Ectodermal cell (in vitro differentiated cells): Measurements from ENCODE around the gene MED22.
"Not testable (repeated sequence)": the region's sequence is repeated elsewhere in the genome, so short reads cannot be mapped to it uniquely, and the experiment has no call there.

Experiments used
- H3K27ac ChIP-seq: 2 replicates; pipeline ENCODE4 v1.7.0; 2013; ENCODE audit warnings: mild to moderate bottlenecking, low read depth, low read length; ENCODE audit not compliant: insufficient read depth, poor library complexity, severe bottlenecking
- H3K27me3 ChIP-seq: 2 replicates; pipeline ENCODE4 v1.7.0; 2013; ENCODE audit warnings: mild to moderate bottlenecking, low read length; ENCODE audit not compliant: insufficient read depth, control insufficient read depth, poor library complexity, severe bottlenecking
- H3K36me3 ChIP-seq: one replicate; pipeline ENCODE4 v1.7.0; 2013; ENCODE audit warnings: low read length; ENCODE audit not compliant: control insufficient read depth, insufficient read depth
- H3K4me1 ChIP-seq: one replicate; pipeline ENCODE4 v1.7.0; 2013; ENCODE audit warnings: low read length; ENCODE audit not compliant: control insufficient read depth, insufficient read depth
- H3K4me3 ChIP-seq: 2 replicates; pipeline ENCODE4 v1.7.0; 2013; ENCODE audit warnings: low read depth, low read length, control low read depth; ENCODE audit not compliant: insufficient read depth
- H3K9me3 ChIP-seq: 2 replicates; pipeline ENCODE4 v1.7.0; 2013; ENCODE audit warnings: mild to moderate bottlenecking, low read length, moderate library complexity; ENCODE audit not compliant: control insufficient read depth
- WGBS, 2 experiments: methylation state at CpG; one replicate each; pipeline ENCODE4 v1.1.7; 2013; ENCODE audit warnings: missing lambda C conversion rate in 2 of 2; 5-methylcytosine and 5-hydroxymethylcytosine counted together

MED22 gene

GRCh38 chr9:133309608-133310007 lies 38.3 kb downstream of the MED22 start:
- H3K36me3 ChIP-seq: no peaks in the 10 kb centered on the region
- H3K27ac ChIP-seq: no peak overlapping the region
- H3K27me3 ChIP-seq: no peaks in the 10 kb centered on the region
- no peaks in the 10 kb centered on the region for H3K9me3 ChIP-seq
- WGBS, 2 experiments: 89 to 91% methylated on average over 6 of the region's 6 CpGs
- no peaks in the 10 kb centered on the region for H3K4me1 ChIP-seq
- no peak overlapping the region for H3K4me3 ChIP-seq

- 88 to 91% methylated on average over 16 of the region's 16 CpGs for WGBS, 2 experiments
- no peak overlapping the region for H3K27ac ChIP-seq
Measured at GRCh38 chr9:133307301-133307700, 40.6 kb downstream of the MED22 start.

GRCh38 chr9:133306242-133307204 lies 41.4 kb downstream of the MED22 start:
- WGBS, 2 experiments: 89% methylated on average over 31 of the region's 31 CpGs
- Histone ChIP-seq H3K4me1 (no peaks in the 10 kb centered on the region), H3K36me3 (no peaks in the 10 kb centered on the region), H3K9me3 (no peaks in the 10 kb centered on the region), H3K4me3 (no peak overlapping the region), H3K27ac (no peak overlapping the region), H3K27me3 (no peaks in the 10 kb centered on the region)

More at GRCh38 chr9:133307301-133307700, 40.6 kb downstream of the MED22 start:
- Histone ChIP-seq H3K4me1 (no peaks in the 10 kb centered on the region), H3K27me3 (no peaks in the 10 kb centered on the region), H3K4me3 (no peak overlapping the region), H3K9me3 (no peaks in the 10 kb centered on the region), H3K36me3 (no peaks in the 10 kb centered on the region)

- no peaks in the 10 kb centered on the region for H3K4me1 ChIP-seq
- H3K27ac ChIP-seq: no peak overlapping the region
- no peaks in the 10 kb centered on the region for H3K36me3 ChIP-seq
- no peak overlapping the region for H3K4me3 ChIP-seq
- H3K27me3 ChIP-seq: no peaks in the 10 kb centered on the region
- no peaks in the 10 kb centered on the region for H3K9me3 ChIP-seq
- 79 to 82% methylated on average over 23 of the region's 23 CpGs for WGBS, 2 experiments
Measured at GRCh38 chr9:133305731-133306130, 42.2 kb downstream of the MED22 start.

- Histone ChIP-seq H3K9me3 (no peaks in the 10 kb centered on the region), H3K36me3 (no peaks in the 10 kb centered on the region), H3K27me3 (no peaks in the 10 kb centered on the region), H3K4me3 (no peak overlapping the region), H3K4me1 (peaks cover 3% of the 10 kb centered on the region), H3K27ac (no peak overlapping the region)
- 92 to 95% methylated on average over 38 of the region's 38 CpGs for WGBS, 2 experiments
Measured at GRCh38 chr9:133304477-133305377, 43.2 kb downstream of the MED22 start.

- 84 to 86% methylated on average over 13 of the region's 13 CpGs for WGBS, 2 experiments
Measured at GRCh38 chr9:133304158-133304470, 43.8 kb downstream of the MED22 start.

GRCh38 chr9:133303266-133304157 lies 44.4 kb downstream of the MED22 start:
- H3K4me3 ChIP-seq: no peak overlapping the region
- peaks cover 3% of the 10 kb centered on the region for H3K4me1 ChIP-seq
- no peaks in the 10 kb centered on the region for H3K36me3 ChIP-seq
- H3K27ac ChIP-seq: no peak overlapping the region
- H3K27me3 ChIP-seq: no peaks in the 10 kb centered on the region
- WGBS, 2 experiments: 83 to 85% methylated on average over 26 of the region's 26 CpGs
- H3K9me3 ChIP-seq: no peaks in the 10 kb centered on the region

More at GRCh38 chr9:133304158-133304470, 43.8 kb downstream of the MED22 start:
- Histone ChIP-seq H3K27me3 (no peaks in the 10 kb centered on the region), H3K4me3 (no peak overlapping the region), H3K9me3 (no peaks in the 10 kb centered on the region), H3K4me1 (peaks cover 3% of the 10 kb centered on the region), H3K36me3 (no peaks in the 10 kb centered on the region), H3K27ac (no peak overlapping the region)

- Histone ChIP-seq H3K4me3 (no peak overlapping the region), H3K27ac (no peak overlapping the region), H3K36me3 (no peaks in the 10 kb centered on the region), H3K27me3 (no peaks in the 10 kb centered on the region), H3K4me1 (peaks cover 3% of the 10 kb centered on the region), H3K9me3 (no peaks in the 10 kb centered on the region)
- 93 to 94% methylated on average over 13 of the region's 13 CpGs for whole genome bisulfite sequencing, 2 experiments
Measured at GRCh38 chr9:133301253-133302230, 46.4 kb downstream of the MED22 start.

GRCh38 chr9:133299996-133300395 lies 47.9 kb downstream of the MED22 start:
- H3K36me3 ChIP-seq, H3K4me3 ChIP-seq, H3K9me3 ChIP-seq, H3K4me1 ChIP-seq, H3K27me3 ChIP-seq, H3K27ac ChIP-seq: not testable (repeated sequence)
- 87 to 88% methylated on average over 16 of the region's 16 CpGs for WGBS, 2 experiments
